Right cardiac atrium (tissue), 5 donors: ENCODE measurements around the gene SLC6A9. TPM values are rescaled to one million over a fixed set of nuclear protein-coding genes. Genes with fewer than 3 reads are reported as not detected.

ENCODE experiments used
- ATAC-seq, 2 donors: fragments of 200-7000 bp; cut with Tn5 transposase; one replicate each; pipeline versions ENCODE4 v1.8.0 to v1.9.1; 2020; ENCODE audit warnings: moderate library complexity in 2 of 2, mild to moderate bottlenecking in 1 of 2
- DNase-seq, 3 donors: peaks; one replicate each; pipeline ENCODE4 v3.0.0-alpha.2; 2020
- H3K27ac ChIP-seq: one replicate; pipeline ENCODE4 v1.5.1; 2013; ENCODE audit warnings: mild to moderate bottlenecking, low read length, control low read depth, moderate library complexity
- H3K27me3 ChIP-seq: one replicate; pipeline ENCODE4 v1.6.1; 2013; ENCODE audit not compliant: control insufficient read depth, insufficient read depth
- H3K4me1 ChIP-seq: one replicate; pipeline ENCODE4 v1.6.1; 2013; ENCODE audit warnings: low read length; ENCODE audit not compliant: control insufficient read depth, insufficient read depth
- H3K4me3 ChIP-seq: one replicate; pipeline ENCODE4 v1.5.1; 2013; ENCODE audit warnings: low read length, control low read depth
- H3K9me3 ChIP-seq: one replicate; pipeline ENCODE4 v1.6.1; 2013; ENCODE audit warnings: low read length; ENCODE audit not compliant: control insufficient read depth
- WGBS: extraction: QIAGEN DNeasy Blood & Tissue Kit; methylation state at CpG from one replicate; pipeline ENCODE4 v1.1.7; 2013; 5-methylcytosine and 5-hydroxymethylcytosine counted together
- intact Hi-C, 4 donors: fragments of 100-400 bp; cut with DNase I; formaldehyde crosslinking; loops; one replicate each; pipeline versions ENCODE4 v1.11.0 to v1.14.0; 2022 to 2023
- polyA plus RNA-seq: library from polyadenylated mRNA; stranded (reverse); fragments of 200-250 nt; gene quantifications from one replicate; pipeline ENCODE4 v1.2.3, GENCODE V29; 2013
- total RNA-seq, 4 donors: library from RNA; stranded (reverse); fragmentation: NEBNext Ultra II Directional; extraction: Animal tissue kit (Norgen Biotek cat#: 25700); gene quantifications; one replicate each; pipeline ENCODE4 v1.2.1, GENCODE V29; 2021
- donor health status: healthy with polysubstance abuse.
- donor health status: DM: no; HTN: yes; CAD: no.
- donor health status: DM: no; HTN: no; CAD: no.
- donor health status: DM: no; HTN: yes; CAD: no; lungs with severe emphysema.
- donor health status: DM: yes; HTN: yes; CAD: no.

SLC6A9 gene
- total and polyA plus RNA-seq, 5 donors, result 0.95 to 1.6 (median 1.1) TPM

- no peak overlapping the region for H3K4me3 ChIP-seq
- intact Hi-C loops, result no loop called here
- WGBS, result 94% methylated on average over 8 of the region's 8 CpGs
- H3K9me3 ChIP-seq, result no peaks in the 10 kb centered on the region
- DNase-seq (no peak), ATAC-seq (no peak)
- H3K27me3 ChIP-seq, result no peaks in the 10 kb centered on the region
- no peak overlapping the region for H3K27ac ChIP-seq
- H3K4me1 ChIP-seq, result peaks cover 2% of the 10 kb centered on the region
These were observed 54.4 kb downstream of the SLC6A9 start for GRCh38 chr1:43976890-43977289.

GRCh38 chr1:43976045-43976444, 55.2 kb downstream of the SLC6A9 start:
- no peaks in the 10 kb centered on the region for H3K27me3 ChIP-seq
- H3K4me3 ChIP-seq, result peak overlapping the region; percentile 64
- no peak for DNase-seq
- ATAC-seq, result no peak
- 83% methylated on average over 4 of the region's 4 CpGs for WGBS
- intact Hi-C loops, result no loop called here
- H3K9me3 ChIP-seq, result no peaks in the 10 kb centered on the region
- peaks cover 2% of the 10 kb centered on the region for H3K4me1 ChIP-seq
- no peak overlapping the region for H3K27ac ChIP-seq

- peak overlapping the region; percentile 77 for H3K27ac ChIP-seq
- H3K27me3 ChIP-seq, result no peaks in the 10 kb centered on the region
- H3K4me1 ChIP-seq, result peaks cover 4% of the 10 kb centered on the region
- no peaks in the 10 kb centered on the region for H3K9me3 ChIP-seq
- H3K4me3 ChIP-seq, result peak overlapping the region; percentile 64
- DNase-seq (peak; percentile 68 to 87 (median 85)), ATAC-seq (peak; percentile 5 to 10)
- intact Hi-C loops, result no loop called here
- 2% methylated on average over 34 of the region's 34 CpGs for WGBS
These were observed 55.9 kb downstream of the SLC6A9 start for GRCh38 chr1:43975249-43975961.

GRCh38 chr1:43974443-43975248, 56.6 kb downstream of the SLC6A9 start, which contains the start of gene ATP6V0B:
ATP6V0B (plus strand) TSS chr1:43974960; CDS start chr1:43975041, 81 bp downstream.
- ATAC-seq (peak; percentile 87 to 90), DNase-seq (peak; percentile 97 to 99 (median 99))
- under 1% methylated on average over 93 of the region's 93 CpGs for WGBS
- Histone ChIP-seq H3K4me3 (peak within 1 kb of the TSS; percentile 64), H3K27ac (peak within 1 kb of the TSS; percentile 77), H3K9me3 (no peaks in the 10 kb centered on the region), H3K4me1 (peaks cover 5% of the 10 kb centered on the region), H3K27me3 (no peaks in the 10 kb centered on the region)
- intact Hi-C loops, result no loop called here

GRCh38 chr1:43973981-43974442, 57.2 kb downstream of the SLC6A9 start:
- Histone ChIP-seq H3K9me3 (no peaks in the 10 kb centered on the region), H3K27ac (peak overlapping the region; percentile 74), H3K27me3 (no peaks in the 10 kb centered on the region), H3K4me3 (peak overlapping the region; percentile 47), H3K4me1 (peaks cover 5% of the 10 kb centered on the region)
- 43% methylated on average over 9 of the region's 9 CpGs for WGBS
- no peak for ATAC-seq
- DNase-seq, result peak in 1 of 3 donors; percentile 48
- intact Hi-C loops, result no loop called here

- H3K27me3 ChIP-seq, result no peaks in the 10 kb centered on the region
- peaks cover 5% of the 10 kb centered on the region for H3K4me1 ChIP-seq
- H3K9me3 ChIP-seq, result no peaks in the 10 kb centered on the region
- 97% methylated on average over 17 of the region's 17 CpGs for WGBS
- H3K4me3 ChIP-seq, result no peak overlapping the region
- H3K27ac ChIP-seq, result no peak overlapping the region
- intact Hi-C loops, result no loop called here
- DNase-seq, result peak in 1 of 3 donors; percentile 59
- ATAC-seq, result no peak
These were observed 59.8 kb downstream of the SLC6A9 start for GRCh38 chr1:43971336-43971980.

- H3K4me3 ChIP-seq, result no peak overlapping the region
- ATAC-seq (no peak), DNase-seq (no peak)
- 91% methylated on average over 9 of the region's 9 CpGs for WGBS
- H3K4me1 ChIP-seq, result peaks cover 5% of the 10 kb centered on the region
- H3K9me3 ChIP-seq, result no peaks in the 10 kb centered on the region
- H3K27me3 ChIP-seq, result no peaks in the 10 kb centered on the region
- intact Hi-C loops, result no loop called here
- no peak overlapping the region for H3K27ac ChIP-seq
These were observed 60.4 kb downstream of the SLC6A9 start for GRCh38 chr1:43970911-43971310.

GRCh38 chr1:43970502-43970901, 60.8 kb downstream of the SLC6A9 start:
- DNase-seq, result no peak
- Histone ChIP-seq H3K27me3 (no peaks in the 10 kb centered on the region), H3K27ac (no peak overlapping the region), H3K9me3 (no peaks in the 10 kb centered on the region), H3K4me1 (peaks cover 5% of the 10 kb centered on the region), H3K4me3 (peak overlapping the region; percentile 87)
- intact Hi-C loops, result no loop called here
- WGBS, result 49% methylated on average over 5 of the region's 5 CpGs
- ATAC-seq, result no peak

GRCh38 chr1:43969746-43970466, 61.4 kb downstream of the SLC6A9 start, which contains the start of gene DPH2:
DPH2 (plus strand) TSS chr1:43970010; CDS start chr1:43970176, 166 bp downstream.
- no peaks in the 10 kb centered on the region for H3K27me3 ChIP-seq
- peak within 1 kb of the TSS; percentile 87 for H3K4me3 ChIP-seq
- intact Hi-C loops, result no loop called here
- H3K4me1 ChIP-seq, result peaks cover 5% of the 10 kb centered on the region
- WGBS, result under 1% methylated on average over 47 of the region's 47 CpGs
- DNase-seq, result peak; percentile 98
- no peaks in the 10 kb centered on the region for H3K9me3 ChIP-seq
- H3K27ac ChIP-seq, result peak within 1 kb of the TSS; percentile 16
- peak; percentile 93 to 94 for ATAC-seq

GRCh38 chr1:43969416-43969745, 61.9 kb downstream of the SLC6A9 start:
- DNase-seq (no peak), ATAC-seq (no peak)
- peaks cover 5% of the 10 kb centered on the region for H3K4me1 ChIP-seq
- H3K9me3 ChIP-seq, result no peaks in the 10 kb centered on the region
- H3K27ac ChIP-seq, result no peak overlapping the region
- no peaks in the 10 kb centered on the region for H3K27me3 ChIP-seq
- no peak overlapping the region for H3K4me3 ChIP-seq
- 49% methylated on average over 7 of the region's 7 CpGs for WGBS
- intact Hi-C loops, result no loop called here
